HG03066 (cell line): Measurements from ENCODE around the gene SOX30.

Source experiments
- ATAC-seq: cut with Tn5 transposase; IDR thresholded peaks from one replicate; pipeline ENCODE4 v1.9.1; 2021; ENCODE audit warnings: low read depth; ENCODE audit not compliant: unreplicated experiment

Gene SOX30

DNA sequence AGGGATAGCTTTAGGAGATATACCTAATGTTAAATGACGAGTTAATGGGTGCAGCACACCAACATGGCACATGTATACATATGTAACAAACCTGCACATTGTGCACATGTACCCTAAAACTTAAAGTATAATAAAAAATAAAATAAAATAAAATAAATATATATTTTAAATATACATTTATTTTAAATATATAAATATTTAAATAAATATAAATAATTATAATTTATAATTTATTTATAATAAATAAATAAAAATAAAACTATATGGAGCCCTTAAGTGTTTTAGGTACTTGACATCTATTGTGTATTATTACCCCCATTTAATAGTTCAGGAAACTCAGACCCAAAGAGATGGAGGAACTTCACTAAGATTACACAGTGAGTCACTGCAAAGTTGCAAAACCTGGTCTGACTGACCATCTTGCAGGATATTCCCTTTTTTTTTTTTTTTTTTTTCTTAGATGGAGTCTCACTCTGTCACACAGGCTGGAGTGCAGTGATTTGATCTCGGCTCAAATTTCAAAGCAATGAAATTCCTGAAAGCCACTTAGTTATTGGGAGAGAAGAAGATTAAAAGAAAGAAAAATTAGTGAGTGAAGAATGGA is 13.3 kb upstream of the SOX30 start:
- ATAC-seq = no peak

DNA sequence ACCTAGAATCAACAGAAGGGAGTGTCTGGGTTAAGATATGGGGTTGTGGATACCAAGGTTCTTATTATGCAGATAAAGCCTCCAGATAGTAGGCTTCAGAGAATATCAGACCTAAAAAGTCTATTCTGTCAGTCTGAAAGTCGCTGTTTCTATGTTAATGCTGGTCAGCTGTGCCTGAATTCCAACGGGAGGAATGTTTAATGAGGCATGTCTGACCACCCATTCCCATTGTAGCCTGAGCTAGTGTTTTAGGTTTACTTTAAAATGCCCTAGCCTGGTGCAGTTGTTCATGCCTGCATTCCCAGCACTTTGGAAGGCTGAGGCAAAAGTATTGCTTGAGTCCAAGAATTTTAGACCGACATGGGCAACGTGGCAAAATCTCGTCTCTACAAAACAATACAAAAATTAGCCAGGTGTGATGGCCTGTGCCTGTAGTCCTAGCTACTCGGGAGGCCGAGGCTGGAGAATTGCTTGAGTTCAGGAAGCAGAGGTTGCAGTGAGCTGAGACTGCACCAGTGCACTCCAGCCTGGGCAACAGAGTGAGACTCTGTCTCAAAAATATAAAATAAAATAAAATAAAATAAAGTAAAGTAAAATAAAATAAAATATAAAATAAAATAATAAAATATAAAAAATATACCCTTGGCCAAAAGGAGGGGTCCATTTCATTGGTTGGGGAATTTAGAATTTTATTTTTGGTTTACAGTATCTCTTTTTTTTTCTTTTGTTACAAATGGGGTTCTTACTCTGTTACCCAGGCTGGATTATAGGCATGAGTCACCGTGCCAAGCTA is 7.8 kb upstream of the SOX30 start:
- ATAC-seq = no peak

DNA sequence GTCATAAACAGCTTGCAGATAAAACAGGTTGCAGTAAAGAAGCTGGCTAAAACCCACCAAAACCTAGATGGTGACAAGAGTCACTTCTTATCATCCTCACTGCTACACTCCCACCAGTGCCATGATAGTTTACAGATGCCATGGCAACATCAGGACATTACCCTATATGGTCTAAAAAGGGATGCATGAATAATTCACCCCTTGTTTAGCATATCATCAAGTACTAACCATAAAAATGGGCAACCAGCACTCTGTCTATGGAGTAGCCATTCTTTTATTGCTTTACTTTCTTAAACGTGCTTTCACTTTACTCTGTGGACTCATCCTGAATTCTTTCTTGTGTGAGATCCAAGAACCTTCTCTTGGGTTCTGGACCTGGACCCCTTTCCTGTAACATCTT is 6.7 kb upstream of the SOX30 start:
- no peak for ATAC-seq

DNA sequence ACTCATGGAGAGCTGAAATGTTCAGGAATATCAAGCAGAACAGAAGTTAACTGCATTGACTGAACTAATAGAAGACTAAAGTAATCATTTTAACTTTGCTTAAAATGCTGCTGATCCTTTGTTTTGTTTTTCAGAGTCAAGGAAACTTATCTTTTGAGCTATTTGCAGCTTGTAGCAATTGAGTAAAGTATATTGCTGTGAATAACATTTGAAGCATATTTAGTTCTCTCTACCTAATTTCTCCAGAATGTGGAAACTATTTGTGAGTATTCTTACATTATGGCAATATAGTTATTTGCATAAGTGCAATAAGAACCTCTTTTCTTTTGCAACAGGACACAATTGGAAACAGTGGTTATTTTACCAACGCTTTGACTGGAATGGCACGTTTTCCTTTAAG is 5.3 kb upstream of the SOX30 start:
- ATAC-seq = no peak

DNA sequence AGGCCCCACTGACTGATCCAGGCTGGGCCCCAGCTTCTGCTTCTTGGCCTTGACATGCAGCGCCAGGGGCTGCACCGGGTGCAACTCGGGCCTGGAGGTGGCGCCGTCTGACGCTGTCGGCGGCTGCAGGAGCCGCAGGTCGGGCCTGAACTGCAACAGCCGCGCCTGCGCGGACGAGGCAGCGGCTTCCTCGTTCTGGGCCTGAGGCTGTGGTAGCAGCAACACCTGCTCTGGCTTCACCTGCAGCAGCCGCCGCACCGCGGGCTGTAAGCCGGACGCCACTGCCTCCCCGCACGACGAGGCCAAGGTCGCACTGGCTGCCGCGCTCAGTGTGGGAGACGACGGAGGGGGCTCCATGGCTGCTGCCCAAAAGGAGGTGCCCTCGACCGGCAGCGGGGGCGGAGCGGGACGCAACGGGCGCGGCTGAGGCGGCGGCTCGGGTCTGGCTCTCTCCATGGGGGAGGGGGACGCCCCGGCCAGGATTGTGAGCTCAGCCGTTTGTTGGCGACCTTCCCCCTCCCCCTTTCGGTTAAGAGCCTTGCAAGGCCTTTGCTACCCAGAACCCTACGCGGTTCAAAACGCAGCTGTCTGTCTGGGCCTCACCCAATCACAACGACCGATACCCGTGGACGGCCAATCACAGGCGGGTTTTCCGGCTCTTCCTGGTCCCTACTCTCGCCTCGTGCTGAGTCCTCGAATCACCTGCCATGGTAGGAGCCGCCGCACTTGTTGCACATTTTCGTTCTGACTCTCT is 438 bp downstream of the SOX30 start:
- no peak for ATAC-seq

DNA sequence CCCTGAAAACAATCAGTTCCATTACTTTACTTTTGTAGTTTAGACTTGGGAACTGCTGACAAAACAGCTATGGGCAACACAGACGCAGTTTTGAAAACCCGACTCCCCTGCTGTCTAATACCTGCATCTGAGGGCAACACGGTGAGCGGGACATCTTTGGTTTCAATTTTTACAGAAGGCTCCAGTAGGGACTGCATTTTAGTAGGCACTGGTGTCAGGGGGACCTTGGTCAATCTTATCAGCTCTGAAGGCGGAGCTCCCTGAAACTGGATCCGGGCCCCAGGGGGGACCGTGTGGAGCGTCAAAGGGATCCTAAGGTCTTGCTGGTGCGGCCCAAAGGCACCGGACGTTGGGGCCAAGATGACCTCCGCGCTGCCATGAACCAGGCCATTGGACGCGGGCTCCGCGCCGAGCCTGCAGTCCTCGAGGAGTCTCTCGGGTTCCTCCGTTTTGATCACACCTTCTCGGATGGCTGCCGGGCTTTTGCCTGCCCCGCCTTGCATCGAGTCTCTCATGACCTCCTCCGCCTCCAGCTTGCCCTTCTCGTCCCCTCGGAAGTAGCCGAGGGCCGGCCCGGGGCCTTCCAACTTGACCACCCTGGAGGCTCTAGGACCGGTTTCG is 1.1 kb downstream of the SOX30 start:
- ATAC-seq = no peak

DNA sequence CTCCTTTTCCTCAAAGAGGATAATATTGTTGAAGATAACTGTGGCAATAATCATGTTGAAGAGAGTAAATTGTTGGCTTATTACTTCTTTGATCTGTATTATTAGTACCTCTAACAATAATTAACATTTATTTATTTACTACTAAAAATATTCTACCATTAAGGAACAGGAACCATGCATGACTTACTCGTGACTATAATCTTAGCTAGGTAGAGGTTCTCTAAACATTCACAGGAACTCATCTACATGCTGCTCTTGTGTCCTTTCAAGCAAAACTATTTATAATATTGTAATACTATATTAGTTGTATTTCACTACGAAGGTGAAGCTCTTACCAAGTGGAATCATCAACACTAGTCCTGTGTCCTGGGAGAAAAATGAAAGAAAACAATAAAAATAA is 3.1 kb downstream of the SOX30 start:
- no peak for ATAC-seq

DNA sequence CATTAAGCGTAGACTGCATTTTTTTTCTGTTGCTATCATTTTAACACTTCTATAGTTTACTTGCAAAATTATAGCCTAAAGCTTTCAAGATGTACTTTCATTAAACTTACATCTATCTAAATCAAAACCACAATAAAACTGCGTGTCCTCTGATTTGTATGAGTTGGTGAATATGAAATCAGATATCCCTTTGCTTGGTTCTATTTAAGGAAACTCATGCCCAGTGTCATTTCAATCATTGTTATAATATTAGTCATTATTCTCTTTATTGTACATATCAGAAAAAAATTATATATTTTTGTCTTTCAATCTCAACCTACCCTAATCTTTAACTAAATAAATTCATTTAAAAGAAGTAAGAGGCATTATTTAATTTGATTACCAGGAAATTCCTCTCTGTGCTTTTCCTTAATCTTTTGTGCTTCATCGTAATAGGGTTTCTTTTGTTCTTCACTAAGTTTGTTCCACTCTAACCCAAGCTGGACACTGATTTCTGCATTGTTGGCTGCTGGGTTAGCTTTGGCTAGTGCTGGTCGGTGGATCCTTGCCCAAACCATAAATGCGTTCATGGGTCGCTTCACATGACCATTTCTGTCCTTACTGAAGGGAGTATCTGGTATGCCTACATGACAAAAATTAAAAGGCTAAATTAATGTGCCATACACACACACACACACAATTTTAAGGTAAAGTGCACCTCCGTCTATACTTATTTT is 3.8 kb downstream of the SOX30 start:
- ATAC-seq = no peak

DNA sequence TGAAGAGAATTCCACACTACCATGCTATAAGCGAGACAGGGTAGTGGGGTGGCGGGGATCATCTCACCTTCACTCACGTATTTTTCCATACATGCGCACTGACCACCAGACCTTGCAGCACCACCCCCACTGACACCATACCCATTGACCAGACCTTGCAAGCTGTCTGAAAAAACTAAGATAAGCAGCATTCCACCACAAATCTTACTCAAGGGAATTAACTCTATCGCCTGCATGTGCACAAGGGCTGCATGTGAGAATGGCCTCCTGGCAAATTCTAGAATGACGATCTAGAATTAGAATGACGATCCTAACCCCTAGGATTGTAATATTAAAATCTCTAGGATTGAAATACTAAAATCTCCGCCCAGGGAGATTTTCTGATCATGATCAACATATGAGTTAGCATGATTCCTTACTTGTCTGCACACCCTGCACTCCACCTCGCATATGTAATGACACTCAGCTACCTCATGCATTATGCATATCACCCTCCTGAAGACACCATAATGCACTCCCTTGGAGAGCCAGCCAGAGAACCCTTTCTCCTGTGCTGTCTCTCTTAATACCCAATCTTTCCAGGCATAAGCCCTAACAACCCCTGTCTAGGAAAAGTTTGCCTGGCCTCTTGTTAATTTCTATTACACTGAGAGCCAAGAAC is 11.7 kb downstream of the SOX30 start:
- no peak for ATAC-seq

DNA sequence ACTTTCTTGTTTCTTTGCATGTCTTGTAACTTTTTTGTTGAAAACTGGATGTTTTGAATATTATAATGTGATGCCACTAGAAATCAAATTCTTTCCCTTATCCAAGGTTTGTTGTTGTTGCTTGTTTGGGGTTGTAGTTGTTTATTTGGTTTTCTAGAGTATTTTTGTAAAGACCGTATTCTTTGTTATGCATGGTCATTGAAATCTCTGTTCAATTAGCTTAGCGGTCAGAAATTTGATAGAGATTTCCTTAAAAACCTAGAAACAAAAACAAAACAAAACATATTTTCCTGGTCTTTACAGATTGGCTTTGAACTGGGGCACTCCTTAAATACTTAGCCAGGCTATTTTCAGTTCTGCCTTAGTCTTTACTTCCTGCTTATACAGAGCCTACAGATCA is 21.9 kb downstream of the SOX30 start:
- ATAC-seq = no peak

DNA sequence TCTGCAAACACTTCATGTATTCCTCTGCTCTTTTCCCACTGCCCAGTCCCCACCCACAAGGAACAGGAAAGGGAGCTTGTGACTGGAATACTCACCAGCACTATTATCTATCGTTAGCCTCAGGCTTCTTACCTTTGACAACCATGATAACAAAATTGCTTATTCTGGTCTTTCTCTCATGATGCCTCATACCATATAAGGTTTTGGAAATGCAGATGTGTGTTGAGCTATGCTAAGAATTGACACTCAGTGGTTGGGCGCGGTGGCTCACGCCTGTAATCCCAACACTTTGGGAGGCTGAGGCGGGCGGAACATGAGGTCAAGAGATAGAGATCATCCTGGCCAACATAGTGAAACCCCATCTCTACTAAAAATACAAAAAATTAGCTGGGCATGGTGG is 25.4 kb downstream of the SOX30 start:
- no peak for ATAC-seq

DNA sequence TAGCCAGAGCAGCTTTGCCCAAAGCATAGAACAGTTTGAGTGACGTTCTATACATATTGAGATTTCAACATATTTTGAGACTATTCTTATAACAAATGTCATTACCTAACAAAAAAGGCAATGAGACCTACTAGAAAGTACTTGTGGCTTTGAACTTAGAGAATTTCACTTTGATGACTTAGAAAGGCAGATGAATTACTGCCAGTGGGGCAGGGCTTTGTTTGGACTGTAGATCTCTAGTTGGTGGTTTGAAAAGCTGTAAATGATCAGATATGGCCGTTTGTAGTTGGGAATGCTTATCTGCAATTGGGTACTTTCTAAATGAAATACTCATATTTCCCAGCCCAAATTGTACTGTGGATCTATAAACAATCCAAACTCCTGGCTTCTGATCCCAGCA is 28.1 kb downstream of the SOX30 start:
- ATAC-seq = no peak

DNA sequence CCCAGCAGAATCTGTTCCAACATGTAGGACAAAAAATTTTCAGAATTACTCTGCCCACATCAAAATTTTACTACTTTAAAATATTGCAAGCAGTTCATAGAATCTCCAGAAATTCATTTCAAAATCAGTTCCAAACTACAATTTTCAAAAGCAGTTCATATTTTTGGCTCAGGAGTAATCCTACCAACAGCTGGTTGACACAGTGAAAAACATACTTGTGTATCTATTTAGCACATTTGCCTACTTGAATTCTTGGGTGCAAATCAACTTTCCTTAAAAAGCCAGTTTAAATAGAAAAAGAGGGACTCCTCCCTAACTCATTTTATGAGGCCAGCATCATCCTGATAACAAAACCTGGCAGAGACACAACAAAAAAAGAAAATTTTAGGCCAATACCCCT is 31.5 kb downstream of the SOX30 start:
- no peak for ATAC-seq

DNA sequence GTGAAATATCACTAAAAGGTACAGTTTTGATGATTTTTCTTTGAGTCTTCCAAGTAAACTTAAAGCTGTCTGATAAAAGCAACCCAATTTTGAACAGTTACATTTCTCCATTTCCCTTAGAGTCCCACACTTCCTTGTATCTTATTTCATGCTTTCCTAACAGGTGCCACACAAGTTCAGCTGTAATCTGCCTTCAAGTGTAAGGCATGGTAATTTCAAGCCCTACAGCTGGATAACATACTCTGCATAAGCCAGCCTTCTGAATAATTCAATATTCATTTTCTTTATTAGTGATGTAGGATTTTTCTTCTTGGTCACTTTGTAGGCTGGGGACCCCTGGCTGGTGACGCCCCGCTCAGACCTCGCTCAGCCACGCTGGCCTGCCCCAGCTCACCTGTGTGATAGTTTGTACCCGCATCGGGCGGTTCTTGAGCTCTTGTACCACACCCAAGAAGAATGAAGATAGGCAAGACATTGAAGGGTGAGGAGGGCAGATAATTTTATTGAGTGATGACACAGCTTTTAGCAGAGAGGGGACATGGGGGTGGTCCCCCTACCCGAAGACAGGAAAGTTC is 34.0 kb downstream of the SOX30 start:
- no peak for ATAC-seq

DNA sequence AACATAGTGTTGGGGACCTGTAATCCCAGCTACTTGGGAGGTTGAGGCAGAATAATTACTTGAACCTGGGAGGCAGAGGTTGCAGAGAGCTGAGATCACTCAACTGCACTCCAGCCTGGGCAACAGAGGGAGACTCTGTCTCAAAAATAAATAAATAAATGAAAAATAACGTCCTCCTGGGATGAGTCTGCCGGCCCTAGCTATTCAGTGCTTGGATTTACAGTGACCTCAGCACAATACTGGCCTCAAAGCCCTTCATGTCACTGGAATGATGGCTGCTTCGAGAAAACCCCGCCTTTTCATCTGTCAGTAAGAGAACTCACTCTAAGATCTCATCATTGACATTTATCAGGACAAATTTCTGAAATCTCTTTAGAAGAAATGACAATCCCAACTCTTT is 35.5 kb downstream of the SOX30 start:
- no peak for ATAC-seq

DNA sequence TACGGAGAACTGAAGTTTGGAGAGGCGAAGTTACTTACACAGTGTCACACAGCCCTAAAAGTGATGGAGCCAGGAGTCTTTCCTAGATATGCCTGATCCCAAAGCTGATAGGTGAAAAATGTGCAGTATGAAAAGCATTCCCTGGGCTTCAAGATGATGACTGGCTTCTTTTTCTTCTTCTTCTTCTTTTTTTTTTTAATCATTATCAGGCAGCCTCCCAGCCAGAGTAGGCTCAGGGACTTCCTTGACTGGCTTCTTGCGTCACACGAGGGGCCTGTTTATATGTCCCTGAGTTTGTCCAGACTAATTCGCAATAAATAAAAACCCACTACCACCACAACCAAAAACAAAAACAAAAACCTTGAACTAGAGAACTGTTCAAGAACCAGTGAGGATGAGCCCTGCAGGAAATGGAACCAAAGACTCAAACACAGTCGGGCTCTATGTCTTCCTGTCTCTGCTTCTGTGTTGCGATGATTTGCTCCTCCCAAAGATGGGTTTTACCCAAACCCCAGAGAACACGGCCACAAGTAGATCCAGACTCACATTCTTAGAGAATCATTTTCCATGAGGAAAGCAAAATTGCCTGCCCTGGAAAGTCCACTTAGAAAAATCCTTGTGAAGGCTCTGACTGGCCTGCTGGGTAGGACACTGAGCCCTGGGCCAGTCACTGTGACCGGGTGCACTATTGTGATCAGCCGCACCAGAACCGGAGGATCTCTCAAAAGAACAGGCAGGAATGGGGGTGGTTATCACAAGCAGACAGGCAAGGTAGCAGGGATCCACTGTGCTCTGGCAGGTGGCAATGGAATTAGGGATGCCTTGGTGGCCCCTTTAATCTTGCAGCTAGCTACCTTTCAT is 38.6 kb downstream of the SOX30 start:
- ATAC-seq = no peak

DNA sequence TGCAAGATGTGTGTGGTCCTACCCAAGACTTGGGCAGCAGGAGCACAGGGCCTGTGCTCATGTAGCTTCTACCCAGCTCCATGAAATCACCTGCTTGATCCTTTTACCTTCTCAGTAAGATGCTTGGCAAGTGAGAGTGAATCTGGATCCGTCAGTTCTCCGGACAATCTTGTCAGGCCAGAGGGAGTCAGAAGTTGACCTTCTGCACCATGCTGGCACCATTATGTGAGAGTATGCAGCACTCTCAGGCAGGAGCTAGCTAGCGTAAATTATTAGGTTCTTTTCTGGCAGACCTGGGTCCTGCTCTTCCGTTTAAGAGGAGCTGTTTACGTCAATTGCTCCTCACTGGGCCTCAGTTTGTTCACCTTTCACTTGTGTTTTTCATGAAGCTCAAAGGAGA is 39.7 kb downstream of the SOX30 start:
- no peak for ATAC-seq

DNA sequence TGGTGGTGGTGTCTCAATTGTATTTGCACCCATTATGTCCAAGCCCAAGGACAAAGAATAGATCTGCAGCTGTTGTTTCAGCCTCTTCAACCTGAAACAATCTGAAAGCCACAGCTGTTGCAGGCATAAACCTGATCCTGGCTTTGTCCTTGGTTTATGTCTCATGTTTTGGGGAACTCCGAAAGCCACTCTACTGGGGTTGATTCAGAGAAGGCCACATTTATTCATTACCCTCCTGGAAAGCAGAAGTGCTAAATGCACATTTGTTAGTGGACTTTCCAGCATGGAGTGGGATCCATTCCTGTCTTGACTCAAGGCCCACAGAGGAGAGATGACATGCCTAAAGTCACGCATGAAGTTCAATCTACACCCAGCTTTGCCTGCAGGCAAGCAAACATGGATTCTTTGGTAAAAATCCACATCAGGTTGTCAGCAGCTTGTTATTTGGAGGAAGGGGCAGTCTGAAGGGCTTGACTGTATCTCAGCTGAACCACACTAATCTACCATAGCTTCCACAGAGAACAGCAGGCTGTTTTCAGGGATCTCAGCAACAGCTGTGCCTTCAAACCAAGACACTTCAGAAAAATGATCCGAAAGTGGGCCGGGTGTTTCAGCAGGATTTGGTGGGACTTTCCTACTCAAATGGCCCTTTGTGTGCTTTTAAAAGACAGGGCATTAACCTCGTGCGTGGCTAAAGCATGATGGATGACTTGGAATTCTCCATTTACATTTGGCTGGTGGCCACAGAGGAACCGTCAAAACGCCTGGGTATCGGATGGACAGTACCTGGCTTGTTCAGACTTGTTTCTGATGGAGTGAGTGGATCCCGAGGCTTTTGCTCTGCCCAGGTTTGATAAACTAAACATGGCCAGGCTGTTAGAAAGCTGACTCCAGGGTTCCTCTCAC is 40.4 kb downstream of the SOX30 start:
- ATAC-seq = no peak
